ENCODE data around the gene DIRAS1.
"Not testable (repeated sequence)": the region's sequence is repeated elsewhere in the genome, so short reads cannot be mapped to it uniquely, and the experiment has no call there.

DIRAS1 gene

GRCh38 chr19:2717638-2718541 is 3.3 kb downstream of the DIRAS1 start:
- TF ChIP-seq CTCF (IDR thresholded peaks at IDR 0.05; ENCODE audit: control insufficient read depth, insufficient read depth, low read depth, low read length, missing control alignments): no peak
- H3K4me3 ChIP-seq (ENCODE audit: control insufficient read depth, low read depth, low read length): no peak overlapping the region
- no peak for DNase-seq (ENCODE audit: low read depth)

GRCh38 chr19:2716722-2717637 is 4.2 kb downstream of the DIRAS1 start:
- no peak for DNase-seq (ENCODE audit: low read depth)
- TF ChIP-seq CTCF (IDR thresholded peaks at IDR 0.05; ENCODE audit: control insufficient read depth, insufficient read depth, low read depth, low read length, missing control alignments): no peak
- H3K4me3 ChIP-seq (ENCODE audit: control insufficient read depth, low read depth, low read length): no peak overlapping the region

GRCh38 chr19:2716275-2716650 is 4.9 kb downstream of the DIRAS1 start:
- DNase-seq (ENCODE audit: low read depth): no peak
- H3K4me3 ChIP-seq (ENCODE audit: control insufficient read depth, low read depth, low read length): no peak overlapping the region
- no peak for TF ChIP-seq CTCF (IDR thresholded peaks at IDR 0.05; ENCODE audit: control insufficient read depth, insufficient read depth, low read depth, low read length, missing control alignments)

GRCh38 chr19:2715470-2716274 is 5.5 kb downstream of the DIRAS1 start:
- TF ChIP-seq CTCF (IDR thresholded peaks at IDR 0.05; ENCODE audit: control insufficient read depth, insufficient read depth, low read depth, low read length, missing control alignments): no peak
- no peak overlapping the region for H3K4me3 ChIP-seq (ENCODE audit: control insufficient read depth, low read depth, low read length)
- no peak for DNase-seq (ENCODE audit: low read depth)

- DNase-seq (ENCODE audit: low read depth): no peak
- H3K4me3 ChIP-seq (ENCODE audit: control insufficient read depth, low read depth, low read length): no peak overlapping the region
- TF ChIP-seq CTCF (IDR thresholded peaks at IDR 0.05; ENCODE audit: control insufficient read depth, insufficient read depth, low read depth, low read length, missing control alignments): no peak
Measured at GRCh38 chr19:2714531-2715269, 6.5 kb downstream of the DIRAS1 start.

- not testable (repeated sequence) for DNase-seq (ENCODE audit: low read depth); H3K4me3 ChIP-seq (ENCODE audit: control insufficient read depth, low read depth, low read length)
Measured at GRCh38 chr19:2714102-2714501, 7.1 kb downstream of the DIRAS1 start.

GRCh38 chr19:2713170-2713569 is 8.0 kb downstream of the DIRAS1 start:
- H3K4me3 ChIP-seq (ENCODE audit: control insufficient read depth, low read depth, low read length): not testable (repeated sequence)

More at GRCh38 chr19:2713170-2713569, 8.0 kb downstream of the DIRAS1 start:
- not testable (repeated sequence) for DNase-seq (ENCODE audit: low read depth)

All from AG09309 (cell line).